Inferior parietal cortex (tissue), 1 donor: ENCODE measurements around the gene SNCG.
"Not testable (repeated sequence)": the region's sequence is repeated elsewhere in the genome, so short reads cannot be mapped to it uniquely, and the experiment has no call there.

Experiments
- DNase-seq: peaks from one replicate; pipeline ENCODE4 v3.0.0-alpha.2; 2016; ENCODE audit errors: extremely low spot score

Gene SNCG

GRCh38 chr10:86974484-86974883, 16.1 kb downstream of the SNCG start:
- no peak for DNase-seq

- DNase-seq = no peak
Measured at GRCh38 chr10:86976362-86977056, 18.1 kb downstream of the SNCG start.

GRCh38 chr10:86978457-86978856, 20.1 kb downstream of the SNCG start:
- not testable (repeated sequence) for DNase-seq

- DNase-seq = no peak
Measured at GRCh38 chr10:86979296-86979818, 21.0 kb downstream of the SNCG start.

GRCh38 chr10:86979977-86980448, 21.6 kb downstream of the SNCG start:
- DNase-seq = no peak

- DNase-seq = not testable (repeated sequence)
Measured at GRCh38 chr10:86981020-86981419, 22.6 kb downstream of the SNCG start.

GRCh38 chr10:86981716-86982115, 23.3 kb downstream of the SNCG start:
- no peak for DNase-seq

- not testable (repeated sequence) for DNase-seq
Measured at GRCh38 chr10:86984498-86984897, 26.1 kb downstream of the SNCG start.

- DNase-seq = no peak
Measured at GRCh38 chr10:86988520-86988919, 30.1 kb downstream of the SNCG start.

GRCh38 chr10:86991362-86991761, 33.0 kb downstream of the SNCG start:
- not testable (repeated sequence) for DNase-seq

- DNase-seq = no peak
Measured at GRCh38 chr10:86992456-86992855, 34.1 kb downstream of the SNCG start.

- DNase-seq = no peak
Measured at GRCh38 chr10:86992929-86993328, 34.5 kb downstream of the SNCG start.

- not testable (repeated sequence) for DNase-seq
Measured at GRCh38 chr10:86999802-87000403, 41.5 kb downstream of the SNCG start.

GRCh38 chr10:87000491-87000890, 42.1 kb downstream of the SNCG start:
- DNase-seq = no peak

GRCh38 chr10:87007124-87007523, 48.7 kb downstream of the SNCG start:
- DNase-seq = not testable (repeated sequence)

- not testable (repeated sequence) for DNase-seq
Measured at GRCh38 chr10:87007674-87008073, 49.3 kb downstream of the SNCG start.

- not testable (repeated sequence) for DNase-seq
Measured at GRCh38 chr10:87008303-87008702, 49.9 kb downstream of the SNCG start.

- DNase-seq = not testable (repeated sequence)
Measured at GRCh38 chr10:87009134-87009696, 50.8 kb downstream of the SNCG start.
